Hepatocyte (in vitro differentiated cells): ENCODE data around the gene TAF1A. TPM values are rescaled to one million over a fixed set of nuclear protein-coding genes. Genes with fewer than 3 reads are reported as not detected.
A peak's percentile ranks its signal among the peaks of the same experiment; 100 is the strongest.

Experiments
- DNase-seq: peaks from one replicate; pipeline ENCODE4 v3.0.0-alpha.2; 2016; ENCODE audit warnings: low spot score
- H2AFZ ChIP-seq: fragments of 200-600 bp; sonication (generic); 2 replicates; pipeline ENCODE4 v1.6.0; 2016; ENCODE audit warnings: antibody characterized with exemption, mild to moderate bottlenecking
- H3K27ac ChIP-seq: fragments of 200-600 bp; sonication (generic); 2 replicates; pipeline ENCODE4 v1.5.1; 2016; ENCODE audit warnings: mild to moderate bottlenecking
- H3K27me3 ChIP-seq: fragments of 200-600 bp; sonication (generic); 2 replicates; pipeline ENCODE4 v1.6.1; 2016
- H3K36me3 ChIP-seq: fragments of 200-600 bp; sonication (generic); replicated peaks from 2 replicates; pipeline ENCODE4 v1.5.1; 2016; ENCODE audit warnings: low read depth; ENCODE audit not compliant: insufficient read depth
- H3K4me1 ChIP-seq: fragments of 200-600 bp; sonication (generic); 2 replicates; pipeline ENCODE4 v1.5.1; 2016; ENCODE audit warnings: mild to moderate bottlenecking, moderate library complexity; ENCODE audit not compliant: insufficient read depth
- H3K4me2 ChIP-seq: fragments of 200-600 bp; sonication (generic); 2 replicates; pipeline ENCODE4 v1.6.0; 2016
- H3K4me3 ChIP-seq: fragments of 200-600 bp; sonication (generic); 2 replicates; pipeline ENCODE4 v1.5.1; 2016; ENCODE audit warnings: mild to moderate bottlenecking
- H3K79me2 ChIP-seq: fragments of 200-600 bp; sonication (generic); 2 replicates; pipeline ENCODE4 v1.6.0; 2017; ENCODE audit warnings: mild to moderate bottlenecking
- H3K9me2 ChIP-seq: fragments of 200-600 bp; sonication (generic); replicated peaks from 2 replicates; pipeline ENCODE4 v1.6.0; 2017; ENCODE audit warnings: mild to moderate bottlenecking; ENCODE audit not compliant: insufficient read depth
- H3K9me3 ChIP-seq: fragments of 200-600 bp; sonication (generic); 2 replicates; pipeline ENCODE4 v1.5.1; 2016; ENCODE audit warnings: low read depth, mild to moderate bottlenecking
- H4K20me1 ChIP-seq: fragments of 200-600 bp; sonication (generic); 2 replicates; pipeline ENCODE4 v1.6.0; 2016; ENCODE audit warnings: mild to moderate bottlenecking; ENCODE audit not compliant: insufficient read depth, poor library complexity, severe bottlenecking
- EZH2 ChIP-seq: fragments of 200-600 bp; sonication (generic); IDR thresholded peaks from 2 replicates; pipeline ENCODE4 v1.6.1; 2016; ENCODE audit warnings: antibody characterized with exemption, mild to moderate bottlenecking, borderline replicate concordance
- EZH2phosphoT487 ChIP-seq: fragments of 200-600 bp; sonication (generic); IDR thresholded peaks from one replicate; pipeline ENCODE4 v1.6.1; 2018; ENCODE audit warnings: antibody characterized with exemption, mild to moderate bottlenecking, low read depth, moderate library complexity; ENCODE audit not compliant: unreplicated experiment, severe bottlenecking
- WGBS: methylation state at CpG from one replicate; pipeline ENCODE4 v1.1.6; 2016; ENCODE audit warnings: low lambda C conversion rate; ENCODE audit errors: missing lambda C conversion rate; 5-methylcytosine and 5-hydroxymethylcytosine counted together
- polyA plus RNA-seq: library from polyadenylated mRNA; unstranded; fragments of >200 nt; fragmentation: Nextera tagmentation; extraction: Ambion mirVana; gene quantifications from 2 replicates; pipeline ENCODE4 v1.2.1, GENCODE V29; 2016
- total RNA-seq: library from RNA; depleted of rRNA; stranded (reverse); fragments of >200 nt; gene quantifications from 2 replicates; pipeline ENCODE4 v1.2.3, GENCODE V29; 2014
- TF ChIP-seq, protein P1 (sequence below): fragments of 200-600 bp; sonication (generic); IDR thresholded peaks from 2 replicates; pipeline ENCODE4 v1.5.1; 2016; ENCODE audit warnings: antibody characterized with exemption, mild to moderate bottlenecking; ENCODE audit not compliant: poor library complexity

Gene TAF1A
- total and polyA plus RNA-seq, 2 experiments from 2014 or later, result 5.2 to 6.5 TPM

DNA sequence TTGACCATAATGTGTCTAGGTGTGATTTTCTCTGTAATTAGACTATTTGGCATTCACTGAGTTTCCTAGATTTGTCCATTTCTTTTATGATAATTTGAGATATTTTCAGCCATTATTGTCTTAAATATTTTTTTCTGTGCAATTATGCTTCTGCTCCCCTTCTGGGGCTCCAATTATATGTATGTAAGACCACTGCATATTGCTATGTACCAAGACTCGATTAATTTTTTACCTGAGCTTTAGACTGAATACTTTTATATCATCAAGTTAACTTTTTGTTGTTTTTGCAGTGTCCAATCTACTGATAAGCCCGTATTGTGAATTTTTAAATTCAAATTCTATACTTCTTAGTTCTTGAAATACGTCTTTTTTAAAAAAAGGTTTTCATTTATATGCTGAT, 5.1 kb upstream of the TAF1A start:
- DNase-seq, result no peak
- TF ChIP-seq EZH2, result no peak
- Histone ChIP-seq H3K9me3 (peaks cover 6% of the 10 kb centered on the region), H2AFZ (no peak overlapping the region), H3K4me1 (peaks cover 5% of the 10 kb centered on the region), H3K9me2 (no peaks in the 10 kb centered on the region), H3K27ac (no peak overlapping the region), H3K4me2 (no peak overlapping the region), H3K36me3 (no peaks in the 10 kb centered on the region), H3K4me3 (no peak overlapping the region), H4K20me1 (no peaks in the 10 kb centered on the region), H3K27me3 (no peaks in the 10 kb centered on the region), H3K79me2 (no peaks in the 10 kb centered on the region)
- WGBS, result 87% methylated on average over 3 of the region's 3 CpGs

DNA sequence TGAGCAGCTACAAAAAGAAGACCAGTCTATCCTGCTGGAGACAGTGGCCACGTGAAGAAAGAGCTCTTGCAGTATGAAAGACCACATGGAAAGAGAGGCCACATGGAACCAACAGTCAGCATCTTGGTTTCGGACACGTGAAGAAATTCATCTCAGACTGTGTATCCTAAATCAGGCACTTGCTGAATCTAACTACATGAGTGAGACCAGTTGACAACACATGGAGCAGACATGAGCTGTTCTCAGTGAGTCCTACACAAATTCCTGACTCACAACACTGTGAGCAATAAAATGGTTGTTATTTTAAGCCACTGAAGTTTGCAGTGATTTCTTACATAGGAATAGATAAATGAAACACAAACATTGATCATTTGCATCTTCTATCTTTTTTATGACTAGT, 2.4 kb upstream of the TAF1A start:
- no peak for DNase-seq
- H3K36me3 ChIP-seq, result no peaks in the 10 kb centered on the region
- no peak overlapping the region for H3K27ac ChIP-seq
- H3K4me1 ChIP-seq, result peaks cover 9% of the 10 kb centered on the region
- peaks cover 22% of the 10 kb centered on the region for H3K79me2 ChIP-seq
- H4K20me1 ChIP-seq, result no peaks in the 10 kb centered on the region
- WGBS, result 80% methylated on average over 3 of the region's 3 CpGs
- no peak overlapping the region for H2AFZ ChIP-seq
- no peak overlapping the region for H3K4me2 ChIP-seq
- peaks cover 6% of the 10 kb centered on the region for H3K9me3 ChIP-seq
- H3K4me3 ChIP-seq, result no peak overlapping the region
- TF ChIP-seq EZH2 (no peak), EZH2phosphoT487 (no peak)
- TF ChIP-seq, protein P1, sequence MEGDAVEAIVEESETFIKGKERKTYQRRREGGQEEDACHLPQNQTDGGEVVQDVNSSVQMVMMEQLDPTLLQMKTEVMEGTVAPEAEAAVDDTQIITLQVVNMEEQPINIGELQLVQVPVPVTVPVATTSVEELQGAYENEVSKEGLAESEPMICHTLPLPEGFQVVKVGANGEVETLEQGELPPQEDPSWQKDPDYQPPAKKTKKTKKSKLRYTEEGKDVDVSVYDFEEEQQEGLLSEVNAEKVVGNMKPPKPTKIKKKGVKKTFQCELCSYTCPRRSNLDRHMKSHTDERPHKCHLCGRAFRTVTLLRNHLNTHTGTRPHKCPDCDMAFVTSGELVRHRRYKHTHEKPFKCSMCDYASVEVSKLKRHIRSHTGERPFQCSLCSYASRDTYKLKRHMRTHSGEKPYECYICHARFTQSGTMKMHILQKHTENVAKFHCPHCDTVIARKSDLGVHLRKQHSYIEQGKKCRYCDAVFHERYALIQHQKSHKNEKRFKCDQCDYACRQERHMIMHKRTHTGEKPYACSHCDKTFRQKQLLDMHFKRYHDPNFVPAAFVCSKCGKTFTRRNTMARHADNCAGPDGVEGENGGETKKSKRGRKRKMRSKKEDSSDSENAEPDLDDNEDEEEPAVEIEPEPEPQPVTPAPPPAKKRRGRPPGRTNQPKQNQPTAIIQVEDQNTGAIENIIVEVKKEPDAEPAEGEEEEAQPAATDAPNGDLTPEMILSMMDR, result no peak
- H3K27me3 ChIP-seq, result no peaks in the 10 kb centered on the region
- no peaks in the 10 kb centered on the region for H3K9me2 ChIP-seq

DNA sequence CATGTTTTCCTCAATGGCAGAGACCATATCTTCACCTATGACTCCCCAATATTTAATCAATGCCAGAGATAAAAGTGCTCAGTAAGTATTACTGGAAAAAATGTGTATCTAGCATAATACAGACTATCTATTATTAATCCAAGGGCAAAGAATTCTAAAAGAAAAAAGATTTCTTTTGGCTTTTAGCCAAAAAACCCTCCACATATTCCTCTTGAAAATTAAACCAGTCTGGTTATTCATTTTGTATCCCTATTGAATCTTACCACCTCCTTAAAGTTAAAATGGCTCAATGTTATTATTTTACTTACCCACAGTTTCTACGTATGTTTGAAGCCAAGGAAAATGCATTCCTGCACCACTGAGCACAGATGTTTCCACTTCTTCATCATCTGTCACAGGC, 1.6 kb downstream of the TAF1A start:
- Histone ChIP-seq H3K27me3 (no peaks in the 10 kb centered on the region), H3K4me1 (peaks cover 9% of the 10 kb centered on the region), H3K9me2 (no peaks in the 10 kb centered on the region), H3K27ac (no peak overlapping the region), H4K20me1 (no peaks in the 10 kb centered on the region), H3K79me2 (peaks cover 29% of the 10 kb centered on the region), H3K36me3 (no peaks in the 10 kb centered on the region), H2AFZ (no peak overlapping the region), H3K9me3 (no peaks in the 10 kb centered on the region), H3K4me2 (peak overlapping the region; percentile 88), H3K4me3 (no peak overlapping the region)
- TF ChIP-seq EZH2phosphoT487, result no peak
- no peak for TF ChIP-seq EZH2
- 73% methylated on average over 1 of the region's 1 CpG for WGBS
- no peak for DNase-seq

DNA sequence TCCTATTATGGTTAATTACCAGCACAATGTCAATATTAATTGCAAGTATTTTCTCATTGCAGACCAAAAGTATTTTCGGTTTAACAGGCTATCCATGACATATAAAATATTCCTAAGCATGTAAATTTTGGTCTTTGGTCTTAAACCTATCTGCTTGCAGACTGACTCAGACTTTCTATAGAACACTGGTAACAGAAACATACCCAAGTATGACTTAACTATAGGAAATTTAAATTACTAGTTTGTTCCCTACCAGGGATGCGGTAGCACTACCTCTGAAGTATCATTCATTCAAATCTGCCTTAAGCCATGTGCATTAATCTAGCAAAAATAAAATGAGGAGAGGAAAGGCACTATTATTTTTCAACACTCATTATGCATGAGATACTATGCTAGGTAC, 2.9 kb downstream of the TAF1A start:
- no peak overlapping the region for H3K27ac ChIP-seq
- H3K4me3 ChIP-seq, result no peak overlapping the region
- no peak overlapping the region for H3K4me2 ChIP-seq
- peaks cover 9% of the 10 kb centered on the region for H3K4me1 ChIP-seq
- no peaks in the 10 kb centered on the region for H3K9me2 ChIP-seq
- H3K9me3 ChIP-seq, result no peaks in the 10 kb centered on the region
- no peaks in the 10 kb centered on the region for H3K36me3 ChIP-seq
- no peaks in the 10 kb centered on the region for H4K20me1 ChIP-seq
- peaks cover 29% of the 10 kb centered on the region for H3K79me2 ChIP-seq
- H2AFZ ChIP-seq, result no peak overlapping the region
- H3K27me3 ChIP-seq, result no peaks in the 10 kb centered on the region
- TF ChIP-seq EZH2phosphoT487 (no peak), EZH2 (no peak)
- TF ChIP-seq, protein P1, result no peak
- DNase-seq, result no peak
- 98% methylated on average over 2 of the region's 2 CpGs for WGBS
